SK-N-SH (cell line): ENCODE measurements around the gene DIS3L2. TPM values are rescaled to one million over a fixed set of nuclear protein-coding genes. Genes with fewer than 3 reads are reported as not detected.

Source experiments
- CTCF ChIA-PET: fragments of 300-600, 350-600 bp; formaldehyde crosslinking; extraction: SDS; loops from one replicate; lab custom pipeline; 2021; lab: Yijun Ruan, JAX
- POLR2A ChIA-PET: fragments of 350-600 bp; sonication (Branson Sonifier 250); formaldehyde crosslinking; extraction: SDS; loops from one replicate; lab custom pipeline; 2020; ENCODE audit warnings: antibody characterized with exemption, inconsistent platforms; lab: Yijun Ruan, JAX
- DNase-seq: peaks from one replicate; pipeline ENCODE4 v3.0.0; 2012
- H2AFZ ChIP-seq: fragments of 200-600 bp; sonication (generic); 2 replicates; pipeline ENCODE4 v1.8.1; 2016; ENCODE audit warnings: antibody characterized with exemption, mild to moderate bottlenecking, low read depth
- H3F3A ChIP-seq: fragments of 200-600 bp; sonication (generic); replicated peaks from 2 replicates; pipeline ENCODE3; 2016; ENCODE audit warnings: antibody characterized with exemption, mild to moderate bottlenecking; ENCODE audit not compliant: insufficient read depth
- H3K27ac ChIP-seq, 2 experiments: fragments of 200-500 bp in 1 of 2; fragments of 200-600 bp in 1 of 2; sonication (Bioruptor generic) in 1 of 2; sonication (generic), shearing (Covaris generic) in 1 of 2; 2 replicates each; pipeline versions ENCODE4 v1.5.1 to v1.6.1; 2014 to 2016; ENCODE audit warnings: low read depth in 2 of 2, inconsistent platforms in 1 of 2, low read length in 1 of 2, mild to moderate bottlenecking in 1 of 2, mixed read lengths in 1 of 2
- H3K27me3 ChIP-seq: fragments of 200-600 bp; sonication (generic), shearing (Covaris generic); 2 replicates; pipeline ENCODE4 v1.6.1; 2016; ENCODE audit warnings: mixed run types; ENCODE audit not compliant: insufficient read depth
- H3K36me3 ChIP-seq, 2 experiments: fragments of 200-500 bp in 1 of 2; fragments of 200-600 bp in 1 of 2; sonication (Bioruptor generic) in 1 of 2; sonication (generic) in 1 of 2; replicated peaks in 1 of 2; 2 replicates each; pipeline versions ENCODE3 to v1.5.1; 2014 to 2016; ENCODE audit warnings: low read length in 1 of 2, mild to moderate bottlenecking in 1 of 2; ENCODE audit not compliant: insufficient read depth in 2 of 2, control insufficient read depth in 1 of 2
- H3K4me1 ChIP-seq, 2 experiments: fragments of 200-500 bp in 1 of 2; fragments of 200-600 bp in 1 of 2; sonication (Bioruptor generic) in 1 of 2; sonication (generic), shearing (Covaris generic) in 1 of 2; 2 replicates each; pipeline versions ENCODE4 v1.5.1 to v1.6.1; 2014 to 2016; ENCODE audit warnings: low read depth in 1 of 2, low read length in 1 of 2, mixed run types in 1 of 2; ENCODE audit not compliant: insufficient read depth in 2 of 2, control insufficient read depth in 1 of 2
- H3K4me2 ChIP-seq: fragments of 200-600 bp; sonication (generic), shearing (Covaris generic); 2 replicates; pipeline ENCODE4 v1.6.1; 2017; ENCODE audit warnings: mixed run types
- H3K4me3 ChIP-seq, 2 experiments: fragments of 200-500 bp in 1 of 2; fragments of 200-600 bp in 1 of 2; sonication (Bioruptor generic) in 1 of 2; sonication (generic), shearing (Covaris generic) in 1 of 2; 2 replicates each; pipeline versions ENCODE4 v1.5.1 to v1.8.1; 2014 to 2016; ENCODE audit warnings: low read depth in 2 of 2, inconsistent platforms in 1 of 2, low read length in 1 of 2, mild to moderate bottlenecking in 1 of 2, mixed read lengths in 1 of 2, moderate library complexity in 1 of 2
- H3K79me2 ChIP-seq: fragments of 200-600 bp; sonication (generic); 2 replicates; pipeline ENCODE4 v1.8.1; 2017; ENCODE audit warnings: mild to moderate bottlenecking; ENCODE audit not compliant: insufficient read depth
- H3K9ac ChIP-seq: fragments of 200-600 bp; sonication (generic); 2 replicates; pipeline ENCODE4 v1.6.1; 2017; ENCODE audit warnings: mixed run types
- H3K9me2 ChIP-seq: fragments of 200-600 bp; sonication (generic); 2 replicates; pipeline ENCODE4 v1.6.1; 2017; ENCODE audit warnings: mixed run types
- H3K9me3 ChIP-seq: fragments of 200-600 bp; sonication (generic); 2 replicates; pipeline ENCODE4 v1.6.1; 2017; ENCODE audit warnings: mixed run types, mild to moderate bottlenecking, moderate library complexity
- H4K20me1 ChIP-seq: fragments of 200-600 bp; sonication (generic); 2 replicates; pipeline ENCODE4 v1.6.1; 2017; ENCODE audit warnings: mild to moderate bottlenecking, mixed run types; ENCODE audit not compliant: insufficient read depth
- CHD2 ChIP-seq: fragments of 150-350 bp; IDR thresholded peaks from 2 replicates; pipeline ENCODE4 v1.6.1; 2018; ENCODE audit warnings: low read length; ENCODE audit not compliant: partially characterized antibody
- CTCF ChIP-seq: fragments of 200-600 bp; sonication (generic); IDR thresholded peaks from 2 replicates; pipeline ENCODE4 v1.6.1; 2017; ENCODE audit warnings: antibody characterized with exemption, mild to moderate bottlenecking, moderate library complexity
- ELF1 ChIP-seq: IDR thresholded peaks from 2 replicates; pipeline ENCODE4 v1.4.0; 2012
- EP300 ChIP-seq, 2 experiments: IDR thresholded peaks; 2 replicates each; pipeline versions ENCODE4 v1.4.0 to v1.6.1; 2012; ENCODE audit warnings: borderline replicate concordance in 1 of 2, low read depth in 1 of 2, low read length in 1 of 2
- FOSL2 ChIP-seq: IDR thresholded peaks from 2 replicates; pipeline ENCODE4 v1.4.0; 2012; ENCODE audit warnings: low read depth, mild to moderate bottlenecking, moderate library complexity, borderline replicate concordance
- GATA2 ChIP-seq: sonication (generic); formaldehyde crosslinking; IDR thresholded peaks from 2 replicates; pipeline ENCODE4 v1.5.0; 2020; ENCODE audit warnings: mild to moderate bottlenecking, missing genetic modification reagents
- IRF3 ChIP-seq: fragments of 150-350 bp; IDR thresholded peaks from 2 replicates; pipeline ENCODE4 v1.6.1; 2016; ENCODE audit warnings: mild to moderate bottlenecking, low read depth, low read length
- MAX ChIP-seq: IDR thresholded peaks from 2 replicates; pipeline ENCODE4 v1.4.0; 2012; ENCODE audit warnings: low read depth
- MXI1 ChIP-seq: IDR thresholded peaks from 2 replicates; pipeline ENCODE4 v1.6.1; 2012; ENCODE audit warnings: mild to moderate bottlenecking, low read depth, low read length, improper control_type of control experiment
- PBX3 ChIP-seq: IDR thresholded peaks from 2 replicates; pipeline ENCODE4; 2012
- RAD21 ChIP-seq: IDR thresholded peaks from 2 replicates; pipeline ENCODE4 v1.6.1; 2012; ENCODE audit warnings: mild to moderate bottlenecking, low read length
- REST ChIP-seq: IDR thresholded peaks from 2 replicates; pipeline ENCODE4 v1.6.1; 2012; ENCODE audit warnings: mild to moderate bottlenecking, low read depth, low read length, moderate library complexity
- RXRA ChIP-seq: IDR thresholded peaks from 2 replicates; pipeline ENCODE4 v1.4.0; 2012; ENCODE audit warnings: low read depth, mild to moderate bottlenecking, borderline replicate concordance
- SIN3A ChIP-seq: IDR thresholded peaks from 2 replicates; pipeline ENCODE4 v1.6.1; 2012; ENCODE audit warnings: low read depth, mild to moderate bottlenecking, low read length, moderate library complexity, borderline replicate concordance
- TAF1 ChIP-seq: IDR thresholded peaks from 2 replicates; pipeline ENCODE4 v1.6.1; 2012; ENCODE audit warnings: low read depth, mild to moderate bottlenecking, low read length, moderate library complexity, borderline replicate concordance
- TCF12 ChIP-seq: IDR thresholded peaks from 2 replicates; pipeline ENCODE4 v1.4.0; 2012
- USF1 ChIP-seq: IDR thresholded peaks from 2 replicates; pipeline ENCODE4 v1.4.0; 2012; ENCODE audit warnings: low read depth, borderline replicate concordance
- ZBTB33 ChIP-seq: IDR thresholded peaks from 2 replicates; pipeline ENCODE4 v1.4.0; 2012; ENCODE audit warnings: low read depth, borderline replicate concordance
- WGBS: methylation state at CpG from one replicate; pipeline ENCODE4 v1.1.6; 2017; ENCODE audit warnings: low lambda C conversion rate; 5-methylcytosine and 5-hydroxymethylcytosine counted together
- polyA plus RNA-seq, 3 experiments: library from polyadenylated mRNA; depleted of rRNA; stranded (reverse); fragments of >200 nt; gene quantifications; 2 replicates each; pipeline ENCODE4 v1.2.3, GENCODE V29; 2012

DIS3L2 gene
- polyA plus RNA-seq, 1 of the 3 experiments (the other 2 are of a cell fraction), result 17.9 TPM

- ChIA-PET POLR2A (no interaction called here), CTCF (interaction anchor here (0.8 to 1.7 kb wide), 2 partner anchors 27 to 31 kb away, joined by 4 to 8 read pairs; no protein-coding TSS in a partner anchor)
- Histone ChIP-seq H3K4me1 (peaks cover 0 to 3% of the 10 kb centered on the region in 2 experiments; a peak in 1 of 4 replicates), H4K20me1 (no peaks in the 10 kb centered on the region), H3K9me3 (no peaks in the 10 kb centered on the region), H3K27me3 (no peaks in the 10 kb centered on the region), H3K36me3 (no peaks in the 10 kb centered on the region), H3K4me2 (no peak overlapping the region)
- no peak for TF ChIP-seq GATA2 (CRISPR knock-in tag)
- TF ChIP-seq SIN3A, result no peak
- TF ChIP-seq RAD21, result no peak
- no peak for TF ChIP-seq CHD2
- no peak for TF ChIP-seq USF1
- TF ChIP-seq PBX3, result no peak
- no peak for TF ChIP-seq MAX
- TF ChIP-seq TCF12, result no peak
- no peak for TF ChIP-seq FOSL2
- no peak for TF ChIP-seq TAF1
- TF ChIP-seq IRF3, result no peak
- no peak for TF ChIP-seq ELF1
- TF ChIP-seq REST, result no peak
- TF ChIP-seq RXRA, result no peak
- TF ChIP-seq ZBTB33, result no peak
- TF ChIP-seq CTCF, result no peak
- TF ChIP-seq EP300 (IDR thresholded peaks at IDR 0.05; ENCODE audit: borderline replicate concordance in 1 of 2, low read depth in 1 of 2, low read length in 1 of 2), result no peak
- TF ChIP-seq MXI1, result no peak
- TF ChIP-seq, all 33 proteins: peak for 0
- no peak for DNase-seq
- Histone ChIP-seq H2AFZ (no peak overlapping the region), H3K9ac (no peak overlapping the region), H3K27ac (no peak overlapping the region), H3K4me3 (no peak overlapping the region), H3K79me2 (peaks cover 4% of the 10 kb centered on the region; the same call in 1 of the 2 replicates), H3F3A (no peaks in the 10 kb centered on the region), H3K9me2 (no peaks in the 10 kb centered on the region)
- 89% methylated on average over 8 of the region's 8 CpGs for WGBS
Measured at GRCh38 chr2:231955758-231956472, 5.6 kb upstream of the DIS3L2 start.
